Gastroesophageal sphincter (tissue), 3 donors: ENCODE measurements around the gene CARD16.

Experiments used
- CTCF ChIP-seq, 4 experiments: fragments of 200-600 bp in 2 of 4; fragments of 450-650 bp in 2 of 4; sonication (generic) in 1 of 4; IDR thresholded peaks; one replicate each; pipeline ENCODE4 v1.5.1; 2017 to 2019; ENCODE audit warnings: antibody characterized with exemption in 4 of 4, mild to moderate bottlenecking in 2 of 4, moderate library complexity in 2 of 4
- EP300 ChIP-seq: sonication (generic); formaldehyde crosslinking; IDR thresholded peaks from one replicate; pipeline ENCODE4 v1.6.1; 2017; ENCODE audit warnings: antibody characterized with exemption, mild to moderate bottlenecking
- POLR2A ChIP-seq, 2 donors: fragments of 450-650 bp; IDR thresholded peaks; one replicate each; pipeline ENCODE4 v1.6.1; 2017; ENCODE audit warnings: antibody characterized with exemption in 2 of 2, mild to moderate bottlenecking in 2 of 2, moderate library complexity in 1 of 2

GRCh38 chr11:105004021-105004420 lies 41.1 kb downstream of the CARD16 start:
- no peak for TF ChIP-seq CTCF (IDR thresholded peaks at IDR 0.05)
- TF ChIP-seq EP300, result no peak
- TF ChIP-seq POLR2A (IDR thresholded peaks at IDR 0.05), result no peak
